Activated T-cell treated with anti-CD3 and anti-CD28 coated beads, Interleukin-2, amount 50 U/mL, for 24 hours (primary cell): ENCODE results near the gene CSHL1.
"Not testable (repeated sequence)": the region's sequence is repeated elsewhere in the genome, so short reads cannot be mapped to it uniquely, and the experiment has no call there.

Source experiments
- DNase-seq: peaks from one replicate; pipeline ENCODE4 v3.0.0-alpha.2; 2020
- H3K27ac Mint-ChIP-seq: 2 replicates; pipeline ENCODE4 v1.8.0; 2020; ENCODE audit warnings: mild to moderate bottlenecking, mixed read lengths
- H3K27me3 Mint-ChIP-seq: 2 replicates; pipeline ENCODE4 v1.8.0; 2020; ENCODE audit warnings: mixed read lengths
- H3K36me3 Mint-ChIP-seq: 2 replicates; pipeline ENCODE4 v1.8.0; 2020; ENCODE audit warnings: low read depth, mixed read lengths
- H3K4me1 Mint-ChIP-seq: 2 replicates; pipeline ENCODE4 v1.8.0; 2020; ENCODE audit warnings: low read depth, mixed read lengths
- H3K4me3 Mint-ChIP-seq: 2 replicates; pipeline ENCODE4 v1.8.0; 2020; ENCODE audit warnings: mild to moderate bottlenecking, moderate library complexity, mixed read lengths
- H3K9me3 Mint-ChIP-seq: 2 replicates; pipeline ENCODE4 v1.8.0; 2020; ENCODE audit warnings: mixed read lengths

The CSHL1 gene

DNA sequence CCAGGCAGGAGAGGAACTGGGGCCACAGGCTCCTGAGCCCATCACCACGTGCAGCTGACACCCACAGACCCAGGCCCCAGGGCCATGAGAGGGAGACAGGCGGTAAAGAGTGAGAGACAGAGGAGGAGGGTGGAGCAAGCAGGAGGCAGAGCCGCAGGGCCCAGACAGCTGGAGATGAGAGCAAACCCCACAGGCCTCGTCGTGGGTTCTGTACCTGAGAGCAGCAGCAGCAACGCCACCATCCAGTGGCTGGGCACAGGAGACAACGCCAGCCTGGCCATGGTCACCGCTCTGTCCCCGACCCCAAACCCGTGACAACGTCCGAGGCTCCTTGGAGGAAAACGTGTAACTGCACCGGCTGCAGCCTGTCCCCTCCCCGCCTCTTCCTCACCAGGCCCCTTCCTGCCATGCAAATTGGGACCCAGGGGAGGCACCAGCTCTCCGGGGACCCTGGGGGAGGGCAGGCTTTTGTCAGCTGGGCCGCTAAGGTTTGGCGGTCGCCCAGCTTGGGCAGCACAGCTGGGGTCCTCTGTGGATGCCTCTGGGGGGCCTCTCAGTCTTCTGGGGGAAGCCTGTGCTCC, 21.0 kb upstream of the CSHL1 start, which contains the start of gene CD79B:
Gene CD79B, minus strand, starts transcription at position 351 of the 581 bp plus-strand sequence. Its CDS starts 70 bp downstream, at position 281.
- Mint-ChIP-seq H3K4me3 (peak within 1 kb of the TSS; percentile 90), H3K9me3 (no peaks in the 10 kb centered on the region), H3K36me3 (peaks cover 12% of the 10 kb centered on the region), H3K27ac (peak within 1 kb of the TSS; percentile 95), H3K27me3 (no peaks in the 10 kb centered on the region), H3K4me1 (peaks cover 28% of the 10 kb centered on the region)
- DNase-seq: peak; percentile 70

DNA sequence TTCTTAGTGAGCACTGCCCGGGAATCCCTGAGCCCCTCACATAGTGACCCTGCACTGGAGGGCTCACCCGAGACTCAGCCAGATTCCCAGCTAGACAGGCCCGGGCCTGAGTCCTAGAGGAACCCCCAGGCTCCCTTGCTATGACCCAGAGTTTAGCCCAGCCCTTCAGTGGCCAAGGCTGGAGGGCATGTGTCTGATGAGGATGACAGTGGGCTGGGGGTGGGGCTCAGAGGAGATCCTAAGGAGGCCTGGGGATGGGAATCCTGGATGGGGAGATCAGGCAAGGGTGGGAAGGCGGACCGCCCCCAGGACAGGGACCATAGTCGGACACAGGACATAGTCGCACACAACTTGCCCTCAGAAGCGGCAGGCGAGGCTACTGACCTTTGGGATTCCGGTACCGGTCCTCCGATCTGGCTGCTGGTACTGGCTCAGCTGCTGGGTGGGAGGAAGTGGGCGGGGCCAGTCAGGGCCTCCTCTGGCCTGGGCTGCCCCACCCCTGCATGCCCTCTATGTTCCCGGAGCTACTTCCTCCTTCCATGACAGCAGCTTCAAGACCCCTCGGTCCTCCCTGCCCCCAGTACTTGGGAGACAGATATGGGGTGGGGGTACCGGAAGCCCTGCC, 20.0 kb upstream of the CSHL1 start:
- Mint-ChIP-seq H3K4me1 (peaks cover 28% of the 10 kb centered on the region), H3K27me3 (no peaks in the 10 kb centered on the region), H3K9me3 (no peaks in the 10 kb centered on the region), H3K36me3 (peaks cover 12% of the 10 kb centered on the region), H3K27ac (peak overlapping the region; percentile 95), H3K4me3 (peak overlapping the region; percentile 90)
- DNase-seq: peak; percentile 74

DNA sequence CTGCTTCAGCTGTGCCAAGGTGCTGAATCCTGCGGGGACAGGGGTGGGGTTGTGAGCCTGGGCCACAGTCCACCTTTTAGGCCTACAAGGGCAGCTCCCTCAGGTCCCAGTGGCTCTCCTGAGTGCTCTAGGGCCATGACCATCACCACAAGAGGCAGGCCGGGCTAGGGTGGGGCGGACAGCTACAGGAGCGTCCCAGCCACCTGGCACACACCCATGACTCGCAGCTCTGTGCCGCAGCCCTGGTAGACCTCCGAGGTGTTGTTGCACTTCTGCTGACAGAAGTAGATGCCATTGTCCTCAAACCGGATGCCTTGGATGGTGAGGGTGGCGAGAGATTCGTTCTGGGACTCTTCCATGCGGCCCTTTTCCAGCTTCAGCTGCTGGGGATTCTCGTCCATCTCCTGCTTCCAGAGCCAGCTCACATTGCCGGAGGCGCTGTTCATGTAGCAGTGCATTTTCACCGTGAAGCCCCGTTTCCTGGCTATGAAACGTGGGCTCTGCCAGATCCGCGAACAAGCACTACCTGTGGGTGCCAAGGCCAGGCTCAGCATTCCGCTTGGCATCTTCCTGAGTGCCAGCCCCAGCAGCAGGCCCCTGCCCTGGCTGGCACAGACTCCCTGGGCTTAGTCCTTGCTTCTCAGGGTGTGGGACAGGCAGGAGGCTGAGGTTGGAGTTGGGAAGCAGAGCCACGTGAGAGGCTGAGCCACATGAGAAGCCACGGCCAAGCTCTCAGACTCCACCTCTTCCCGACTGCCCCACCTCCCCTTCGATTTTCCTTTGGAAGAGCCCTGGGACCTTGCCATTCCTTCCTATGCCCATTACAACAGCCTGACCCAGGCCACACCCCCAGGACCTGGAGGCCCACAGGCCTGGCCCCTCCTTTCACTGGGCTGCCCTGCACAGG, 19.1 kb upstream of the CSHL1 start:
- Mint-ChIP-seq H3K9me3 (no peaks in the 10 kb centered on the region), H3K27me3 (no peaks in the 10 kb centered on the region), H3K27ac (peak overlapping the region; percentile 33), H3K4me3 (peak overlapping the region; percentile 90), H3K36me3 (peaks cover 12% of the 10 kb centered on the region), H3K4me1 (peaks cover 28% of the 10 kb centered on the region)
- DNase-seq: no peak

DNA sequence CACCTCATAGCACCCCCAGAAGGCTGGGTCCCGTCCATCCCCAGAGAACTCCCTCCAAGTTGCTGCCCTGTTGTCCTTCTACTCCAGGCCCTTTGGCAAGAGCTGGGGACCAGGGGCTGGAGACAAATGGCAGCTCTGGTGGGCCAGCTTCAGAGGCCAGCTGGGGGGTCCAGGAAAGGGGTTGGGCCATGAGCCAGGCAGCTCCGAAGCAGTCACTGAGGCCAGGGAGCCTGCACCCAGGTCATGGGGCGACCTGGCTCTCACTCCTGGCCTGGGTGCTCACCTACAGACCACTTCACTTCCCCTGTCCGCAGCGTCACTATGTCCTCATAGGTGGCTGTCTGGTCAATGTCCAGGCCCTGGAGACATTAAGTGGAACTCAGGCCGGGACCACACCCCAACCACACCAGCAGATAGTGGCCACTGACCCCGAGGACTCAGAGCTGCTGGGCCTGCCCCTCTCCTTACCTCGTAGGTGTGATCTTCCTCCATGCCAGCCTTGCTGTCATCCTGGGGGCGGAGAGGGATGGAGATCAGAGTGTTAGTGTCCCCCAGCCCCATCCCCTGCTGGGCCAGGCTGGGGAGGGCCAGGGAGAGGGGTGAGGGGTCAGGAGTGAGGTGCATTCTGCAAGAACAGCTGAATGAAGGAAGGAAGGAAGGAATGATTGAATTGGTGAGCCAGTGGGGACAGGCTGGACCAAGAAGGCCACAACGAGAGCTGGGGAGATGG, 18.1 kb upstream of the CSHL1 start:
- H3K9me3 Mint-ChIP-seq: no peaks in the 10 kb centered on the region
- peaks cover 12% of the 10 kb centered on the region for H3K36me3 Mint-ChIP-seq
- no peak overlapping the region for H3K27ac Mint-ChIP-seq
- no peak overlapping the region for H3K4me3 Mint-ChIP-seq
- no peaks in the 10 kb centered on the region for H3K27me3 Mint-ChIP-seq
- peaks cover 28% of the 10 kb centered on the region for H3K4me1 Mint-ChIP-seq
- no peak for DNase-seq

DNA sequence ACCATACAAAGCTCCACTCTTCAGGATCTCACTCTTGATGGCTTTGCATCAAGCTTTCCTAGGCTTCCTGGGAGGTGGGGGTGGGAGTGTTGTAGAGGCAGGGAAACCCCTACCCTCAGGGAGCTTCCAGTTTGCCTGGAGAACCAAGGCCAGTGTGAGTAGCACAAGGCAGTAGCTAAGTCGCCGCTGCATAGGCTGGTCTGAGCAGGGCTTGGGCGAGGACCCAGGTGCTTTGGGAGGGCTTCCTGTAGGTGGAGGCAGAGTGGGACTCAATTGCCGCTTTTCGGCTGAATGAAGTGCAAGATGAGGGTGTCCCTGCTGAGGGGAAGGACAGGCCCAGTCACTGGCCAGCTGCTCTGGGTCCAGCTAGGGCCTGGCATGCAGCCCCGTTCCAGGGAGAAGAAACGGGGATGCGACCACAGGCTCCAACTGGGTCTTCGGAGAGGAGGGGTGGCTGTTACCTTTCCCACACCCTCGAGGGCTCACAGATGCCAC, 17.2 kb upstream of the CSHL1 start:
- no peaks in the 10 kb centered on the region for H3K27me3 Mint-ChIP-seq
- H3K27ac Mint-ChIP-seq: no peak overlapping the region
- no peaks in the 10 kb centered on the region for H3K9me3 Mint-ChIP-seq
- DNase-seq: no peak
- peaks cover 27% of the 10 kb centered on the region for H3K4me1 Mint-ChIP-seq
- peaks cover 12% of the 10 kb centered on the region for H3K36me3 Mint-ChIP-seq
- no peak overlapping the region for H3K4me3 Mint-ChIP-seq

DNA sequence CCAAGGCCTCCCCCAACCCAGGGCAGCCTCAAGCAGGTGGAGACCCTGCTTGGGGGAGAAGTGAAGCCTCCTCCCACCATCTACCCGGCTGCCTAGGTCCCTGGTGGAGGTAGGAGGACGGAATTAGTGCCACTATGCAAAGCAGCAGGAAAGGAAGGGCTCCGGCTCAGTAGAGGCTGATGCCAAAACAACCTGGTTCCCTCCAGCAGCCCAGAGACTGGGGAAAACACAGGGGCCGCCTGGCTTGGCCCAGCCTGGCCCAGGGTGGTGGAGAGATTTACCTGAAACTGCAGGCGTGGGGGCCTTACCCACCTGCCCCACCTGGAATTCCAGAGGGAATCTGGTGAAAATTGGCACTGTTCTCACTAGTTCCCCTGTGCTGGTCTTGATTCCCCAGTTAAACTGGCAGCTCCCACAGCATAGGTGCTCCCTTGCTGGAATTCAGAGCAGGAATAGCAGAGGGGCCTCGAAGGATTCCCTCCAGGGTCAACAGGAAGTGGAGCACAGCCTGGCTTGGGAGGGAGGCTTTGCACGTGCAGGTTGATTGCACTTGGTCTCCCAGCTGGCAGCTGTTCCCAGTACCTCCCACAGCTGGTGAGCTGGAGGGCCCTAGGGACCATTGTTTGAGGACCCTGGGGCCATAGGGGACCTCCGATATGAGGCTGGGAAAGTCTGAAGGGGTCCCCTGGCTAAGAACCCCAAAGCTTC, 16.6 kb upstream of the CSHL1 start:
- Mint-ChIP-seq H3K36me3 (peaks cover 12% of the 10 kb centered on the region), H3K27ac (no peak overlapping the region), H3K4me1 (peaks cover 21% of the 10 kb centered on the region), H3K27me3 (no peaks in the 10 kb centered on the region), H3K9me3 (no peaks in the 10 kb centered on the region), H3K4me3 (no peak overlapping the region)
- no peak for DNase-seq

DNA sequence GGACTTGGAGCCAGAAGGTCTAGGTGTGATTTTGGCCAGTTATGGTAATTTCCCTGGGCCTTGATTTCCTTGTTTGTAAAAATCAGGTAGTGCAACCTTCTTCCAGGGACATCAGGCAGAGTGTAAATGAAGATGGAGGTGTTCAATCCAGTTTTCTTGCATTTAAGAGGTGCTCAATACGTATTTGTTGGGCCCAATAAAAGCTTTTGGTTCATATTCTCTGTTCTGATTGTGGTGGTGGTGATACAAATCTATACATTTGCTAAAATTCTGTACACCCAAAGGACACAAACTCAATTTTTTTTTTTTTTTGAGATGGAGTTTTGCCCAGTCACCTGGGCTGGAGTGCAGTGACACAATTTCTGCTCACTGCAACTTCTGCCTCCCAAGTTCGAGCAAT, 15.1 kb upstream of the CSHL1 start:
- Mint-ChIP-seq H3K36me3 (peaks cover 10% of the 10 kb centered on the region), H3K4me1 (peaks cover 7% of the 10 kb centered on the region), H3K27me3 (no peaks in the 10 kb centered on the region), H3K27ac (no peak overlapping the region), H3K9me3 (no peaks in the 10 kb centered on the region), H3K4me3 (no peak overlapping the region)
- no peak for DNase-seq

DNA sequence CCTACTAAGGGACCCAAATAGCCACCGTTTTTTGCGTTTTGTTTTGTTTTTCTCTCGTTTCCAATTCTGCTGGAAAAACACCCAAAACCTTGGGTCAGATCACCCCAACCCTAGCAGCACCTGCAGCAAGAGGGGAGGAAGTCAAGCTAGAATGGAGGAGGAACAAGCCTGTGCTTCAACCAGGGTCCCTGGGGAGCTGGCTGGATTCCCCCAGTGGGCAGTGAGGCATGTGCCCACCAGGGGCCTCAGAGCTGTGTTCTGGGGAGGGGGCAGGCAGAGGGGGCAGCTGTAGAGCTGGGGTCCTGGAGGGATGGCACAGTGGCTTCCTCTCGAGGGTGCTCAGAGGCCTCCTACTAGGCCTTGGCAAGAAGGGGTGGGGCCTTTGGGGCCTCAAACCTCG, 14.6 kb upstream of the CSHL1 start:
- Mint-ChIP-seq H3K4me1 (peaks cover 1% of the 10 kb centered on the region), H3K9me3 (no peaks in the 10 kb centered on the region), H3K27me3 (no peaks in the 10 kb centered on the region), H3K36me3 (peaks cover 8% of the 10 kb centered on the region), H3K4me3 (no peak overlapping the region), H3K27ac (no peak overlapping the region)
- DNase-seq: no peak

DNA sequence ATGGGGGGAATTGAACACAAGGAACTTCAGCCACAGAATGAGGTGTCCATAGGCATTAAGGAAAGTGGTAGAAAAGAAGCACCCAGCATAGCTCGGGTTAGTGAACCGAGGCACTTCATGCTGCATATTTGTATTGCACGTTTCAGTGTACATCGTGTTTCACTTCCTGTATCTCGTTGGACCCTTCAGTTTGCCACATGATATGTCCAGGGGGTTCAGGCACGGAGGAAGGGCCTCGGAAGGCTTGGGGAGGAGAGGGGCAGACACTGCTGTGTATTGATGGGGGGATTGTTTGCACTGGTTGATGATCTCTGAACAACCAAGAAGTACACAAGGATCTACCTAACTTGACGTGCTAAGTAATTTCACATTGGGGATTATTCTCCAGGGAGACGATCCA, 11.3 kb upstream of the CSHL1 start:
- DNase-seq, H3K4me1 Mint-ChIP-seq, H3K4me3 Mint-ChIP-seq, H3K27me3 Mint-ChIP-seq, H3K36me3 Mint-ChIP-seq, H3K27ac Mint-ChIP-seq, H3K9me3 Mint-ChIP-seq: not testable (repeated sequence)

DNA sequence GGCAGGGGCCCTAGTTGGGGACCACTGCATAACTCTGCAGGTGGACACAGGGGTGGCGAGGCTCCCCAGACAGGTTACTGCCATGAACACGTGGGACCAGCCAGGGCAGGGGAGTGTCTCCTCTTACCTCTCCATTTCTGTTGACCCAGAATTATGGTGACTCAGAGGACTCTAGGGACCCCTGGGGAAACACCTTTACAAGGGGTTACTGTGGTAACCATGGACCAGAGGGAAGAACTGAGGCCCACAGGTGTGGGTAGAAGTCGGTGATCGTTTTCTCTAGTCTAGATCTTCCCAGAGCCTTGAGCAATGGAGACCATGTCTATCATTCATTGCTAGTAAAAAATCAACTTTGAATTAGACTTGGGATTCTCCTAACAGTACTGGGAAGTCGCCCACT, 9.7 kb upstream of the CSHL1 start:
- H3K36me3 Mint-ChIP-seq, H3K9me3 Mint-ChIP-seq, H3K27me3 Mint-ChIP-seq, H3K27ac Mint-ChIP-seq, H3K4me3 Mint-ChIP-seq, DNase-seq, H3K4me1 Mint-ChIP-seq: not testable (repeated sequence)

DNA sequence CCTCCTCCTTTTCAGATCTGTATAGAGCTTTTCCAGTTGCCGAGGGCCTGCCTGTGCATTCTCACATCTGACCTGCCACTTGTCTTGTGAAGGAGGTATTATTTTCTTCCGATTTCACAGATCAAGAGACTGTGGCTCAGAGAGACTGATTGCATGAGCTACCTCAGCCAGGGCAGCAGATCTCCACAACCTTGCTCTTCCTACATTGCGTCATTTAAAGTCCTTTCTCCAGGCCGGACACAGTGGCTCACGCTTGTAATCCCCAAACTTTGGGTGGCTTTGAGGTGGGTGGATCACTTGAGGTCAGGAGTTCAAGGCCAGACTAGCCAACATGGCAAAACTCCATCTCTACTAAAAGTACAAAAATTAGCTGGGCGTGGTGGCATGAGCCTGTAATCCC, 9.0 kb upstream of the CSHL1 start:
- H3K36me3 Mint-ChIP-seq, H3K4me3 Mint-ChIP-seq, H3K9me3 Mint-ChIP-seq, DNase-seq, H3K27me3 Mint-ChIP-seq, H3K4me1 Mint-ChIP-seq, H3K27ac Mint-ChIP-seq: not testable (repeated sequence)

DNA sequence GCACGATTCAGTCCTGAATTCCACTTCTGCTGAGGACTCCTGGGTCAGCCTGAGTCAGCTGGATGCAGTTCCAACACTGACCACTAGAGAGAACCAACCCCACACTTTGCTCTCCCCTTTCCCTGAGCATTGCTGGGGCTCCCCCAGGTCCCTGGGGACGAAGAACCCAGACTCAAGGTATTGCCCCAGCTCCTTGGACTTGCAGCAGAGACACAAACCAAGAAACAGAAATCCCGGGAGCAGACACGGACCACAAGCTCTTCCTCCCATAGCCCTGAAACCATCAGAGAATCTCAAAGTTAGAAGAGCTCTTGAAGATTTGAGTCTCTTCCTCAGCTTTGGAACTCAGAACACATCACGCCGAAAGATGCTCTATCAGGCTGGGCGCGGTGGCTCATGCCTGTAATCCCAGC, 8.3 kb upstream of the CSHL1 start:
- peak; percentile 77 for DNase-seq
- no peaks in the 10 kb centered on the region for H3K36me3 Mint-ChIP-seq
- H3K27ac Mint-ChIP-seq: no peak overlapping the region
- H3K4me3 Mint-ChIP-seq: no peak overlapping the region
- H3K4me1 Mint-ChIP-seq: peaks cover 5% of the 10 kb centered on the region
- no peaks in the 10 kb centered on the region for H3K27me3 Mint-ChIP-seq
- H3K9me3 Mint-ChIP-seq: no peaks in the 10 kb centered on the region

DNA sequence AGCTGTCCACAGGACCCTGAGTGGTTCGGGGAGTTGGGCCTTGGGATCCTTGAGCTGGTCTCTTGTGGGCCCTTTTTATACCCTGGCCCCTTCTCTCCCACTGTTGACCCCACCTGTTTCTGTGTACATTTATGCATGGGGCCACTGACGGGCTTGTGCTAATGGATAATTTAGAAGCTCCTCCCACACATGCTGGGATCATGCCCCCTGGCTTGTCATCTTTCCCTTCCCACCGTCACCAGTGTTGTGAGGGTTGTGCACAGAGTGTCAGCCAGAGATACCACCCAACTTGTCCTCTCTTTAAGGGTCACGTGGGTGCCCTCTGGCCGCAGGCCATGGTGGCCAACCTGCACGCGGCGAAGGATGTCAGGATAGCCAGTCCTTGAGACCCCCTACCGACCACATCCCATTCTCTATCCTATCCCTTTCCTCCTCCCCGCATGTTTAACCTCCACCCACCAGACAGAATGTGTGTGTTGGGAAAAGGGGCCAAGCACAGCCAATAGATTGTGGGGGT, 7.8 kb upstream of the CSHL1 start, which contains the start of gene GH1:
Gene GH1, minus strand, starts transcription at position 51 of the 517 bp plus-strand sequence. CDS start 63 bp downstream, outside the sequence.
- H3K36me3 Mint-ChIP-seq, H3K4me1 Mint-ChIP-seq, H3K4me3 Mint-ChIP-seq, H3K27ac Mint-ChIP-seq, DNase-seq, H3K9me3 Mint-ChIP-seq, H3K27me3 Mint-ChIP-seq: not testable (repeated sequence)
